Upper lobe of left lung (tissue), 4 donors: ENCODE results near the gene CDCP2.

Experiments used
- EP300 ChIP-seq, 4 donors: sonication (generic); formaldehyde crosslinking; IDR thresholded peaks; one replicate each; pipeline ENCODE4 v1.5.1; 2017; ENCODE audit warnings: antibody characterized with exemption in 4 of 4, control low read depth in 2 of 4
- POLR2A ChIP-seq, 4 donors: fragments of 450-650 bp; IDR thresholded peaks; one replicate each; pipeline ENCODE4 v1.5.1; 2016 to 2017; ENCODE audit warnings: antibody characterized with exemption in 4 of 4, mild to moderate bottlenecking in 2 of 4
- POLR2AphosphoS5 ChIP-seq, 2 donors: sonication (generic); formaldehyde crosslinking; IDR thresholded peaks; one replicate each; pipeline ENCODE4 v1.5.1; 2017; ENCODE audit warnings: antibody characterized with exemption in 2 of 2
- TF ChIP-seq, protein P1 (sequence below), 6 experiments: fragments of 450-650 bp in 4 of 6; fragments of 200-600 bp in 2 of 6; sonication (generic) in 2 of 6; IDR thresholded peaks; one replicate each; pipeline ENCODE4 v1.5.1; 2016 to 2019; ENCODE audit warnings: antibody characterized with exemption in 6 of 6

GRCh38 chr1:54095546-54096226 lies 57.1 kb downstream of the CDCP2 start:
- TF ChIP-seq, protein P1, sequence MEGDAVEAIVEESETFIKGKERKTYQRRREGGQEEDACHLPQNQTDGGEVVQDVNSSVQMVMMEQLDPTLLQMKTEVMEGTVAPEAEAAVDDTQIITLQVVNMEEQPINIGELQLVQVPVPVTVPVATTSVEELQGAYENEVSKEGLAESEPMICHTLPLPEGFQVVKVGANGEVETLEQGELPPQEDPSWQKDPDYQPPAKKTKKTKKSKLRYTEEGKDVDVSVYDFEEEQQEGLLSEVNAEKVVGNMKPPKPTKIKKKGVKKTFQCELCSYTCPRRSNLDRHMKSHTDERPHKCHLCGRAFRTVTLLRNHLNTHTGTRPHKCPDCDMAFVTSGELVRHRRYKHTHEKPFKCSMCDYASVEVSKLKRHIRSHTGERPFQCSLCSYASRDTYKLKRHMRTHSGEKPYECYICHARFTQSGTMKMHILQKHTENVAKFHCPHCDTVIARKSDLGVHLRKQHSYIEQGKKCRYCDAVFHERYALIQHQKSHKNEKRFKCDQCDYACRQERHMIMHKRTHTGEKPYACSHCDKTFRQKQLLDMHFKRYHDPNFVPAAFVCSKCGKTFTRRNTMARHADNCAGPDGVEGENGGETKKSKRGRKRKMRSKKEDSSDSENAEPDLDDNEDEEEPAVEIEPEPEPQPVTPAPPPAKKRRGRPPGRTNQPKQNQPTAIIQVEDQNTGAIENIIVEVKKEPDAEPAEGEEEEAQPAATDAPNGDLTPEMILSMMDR (IDR thresholded peaks at IDR 0.05): no peak
- TF ChIP-seq EP300 (IDR thresholded peaks at IDR 0.05) (peak in 1 of 4 donors; percentile 18), POLR2A (IDR thresholded peaks at IDR 0.05) (no peak), POLR2AphosphoS5 (IDR thresholded peaks at IDR 0.05) (peak in 1 of 2 donors; percentile 41)
